Suprapubic skin (tissue), 3 donors: ENCODE results near the gene TESK1.

ENCODE experiments used
- EP300 ChIP-seq: sonication (generic); formaldehyde crosslinking; IDR thresholded peaks from one replicate; pipeline ENCODE4 v1.6.1; 2017; ENCODE audit warnings: antibody characterized with exemption
- POLR2A ChIP-seq, 2 donors: fragments of 450-650 bp; IDR thresholded peaks; one replicate each; pipeline ENCODE4 v1.6.1; 2017; ENCODE audit warnings: antibody characterized with exemption in 2 of 2, mild to moderate bottlenecking in 2 of 2, moderate library complexity in 2 of 2
- TF ChIP-seq, protein P1 (sequence below), 2 donors: fragments of 200-600 bp in 1 of 2; fragments of 450-650 bp in 1 of 2; sonication (generic) in 1 of 2; IDR thresholded peaks; one replicate each; pipeline ENCODE4 v1.5.1; 2016 to 2019; ENCODE audit warnings: antibody characterized with exemption in 2 of 2, mild to moderate bottlenecking in 1 of 2, moderate library complexity in 1 of 2

DNA sequence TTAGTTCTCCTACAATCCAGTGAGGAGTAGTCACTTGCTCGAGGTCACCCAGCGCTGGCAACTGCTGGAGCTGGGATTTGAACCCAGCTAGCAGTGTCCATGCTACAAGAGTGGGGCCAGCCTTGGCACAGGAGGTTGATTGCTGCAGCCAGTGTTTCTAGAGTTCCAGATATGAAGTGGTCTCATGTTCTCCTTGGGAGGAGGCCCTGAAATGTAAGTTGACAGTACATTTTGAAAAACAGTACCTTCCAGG lies 53.8 kb downstream of the TESK1 start:
- TF ChIP-seq, protein P1, sequence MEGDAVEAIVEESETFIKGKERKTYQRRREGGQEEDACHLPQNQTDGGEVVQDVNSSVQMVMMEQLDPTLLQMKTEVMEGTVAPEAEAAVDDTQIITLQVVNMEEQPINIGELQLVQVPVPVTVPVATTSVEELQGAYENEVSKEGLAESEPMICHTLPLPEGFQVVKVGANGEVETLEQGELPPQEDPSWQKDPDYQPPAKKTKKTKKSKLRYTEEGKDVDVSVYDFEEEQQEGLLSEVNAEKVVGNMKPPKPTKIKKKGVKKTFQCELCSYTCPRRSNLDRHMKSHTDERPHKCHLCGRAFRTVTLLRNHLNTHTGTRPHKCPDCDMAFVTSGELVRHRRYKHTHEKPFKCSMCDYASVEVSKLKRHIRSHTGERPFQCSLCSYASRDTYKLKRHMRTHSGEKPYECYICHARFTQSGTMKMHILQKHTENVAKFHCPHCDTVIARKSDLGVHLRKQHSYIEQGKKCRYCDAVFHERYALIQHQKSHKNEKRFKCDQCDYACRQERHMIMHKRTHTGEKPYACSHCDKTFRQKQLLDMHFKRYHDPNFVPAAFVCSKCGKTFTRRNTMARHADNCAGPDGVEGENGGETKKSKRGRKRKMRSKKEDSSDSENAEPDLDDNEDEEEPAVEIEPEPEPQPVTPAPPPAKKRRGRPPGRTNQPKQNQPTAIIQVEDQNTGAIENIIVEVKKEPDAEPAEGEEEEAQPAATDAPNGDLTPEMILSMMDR (IDR thresholded peaks at IDR 0.05), result no peak
- TF ChIP-seq EP300, result no peak
- TF ChIP-seq POLR2A (IDR thresholded peaks at IDR 0.05), result no peak
